ENCODE measurements around the gene PRX. TPM values are rescaled to one million over a fixed set of nuclear protein-coding genes. Genes with fewer than 3 reads are reported as not detected.

PRX gene
- total and polyA plus RNA-seq, 9 of the 15 experiments (the other 6 are each of a cell fraction or from before 2014, with no cell fraction given) = 0.65 to 3.5 (median 1.7) TPM; not detected in 2

DNA sequence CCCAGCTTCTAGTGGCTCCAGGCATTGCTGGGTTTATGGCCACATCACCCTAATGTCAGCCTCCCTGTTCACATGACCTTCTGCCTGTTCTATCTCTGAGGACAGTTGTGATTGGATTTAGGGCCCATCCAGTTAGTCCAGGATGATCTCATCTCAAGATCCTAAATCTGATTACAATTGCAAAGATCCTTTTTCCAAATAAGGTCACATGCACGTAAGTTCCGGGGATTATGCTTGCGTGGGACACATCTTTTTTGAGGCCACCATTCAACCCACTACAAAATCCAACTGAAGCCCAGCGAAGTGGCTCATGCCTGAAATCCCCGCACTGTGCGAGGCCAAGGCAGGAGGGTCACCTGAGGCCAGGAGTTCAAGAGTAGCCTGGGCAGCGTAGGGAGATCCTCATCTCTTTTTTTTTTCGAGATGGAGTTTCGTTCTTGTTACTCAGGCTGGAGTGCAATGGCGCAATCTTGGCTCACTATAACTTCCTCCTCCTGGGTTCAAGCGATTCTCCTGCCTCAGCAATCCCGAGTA lies 52.4 kb downstream of the PRX start (continued):
- 0 out of 4 replicates have a peak, but pooled peaks of 1 of the 2 experiments have one; percentile 14 for TF ChIP-seq NRF1 (conservative IDR thresholded peaks at IDR 0.05 in 1 of 2, IDR thresholded peaks at IDR 0.05 in 1 of 2)
- peak; percentile 76 for TF ChIP-seq ATF7 (IDR thresholded peaks at IDR 0.05)
- no peak for TF ChIP-seq SIX5 (IDR thresholded peaks at IDR 0.05; ENCODE audit: borderline replicate concordance in 1 of 2, insufficient read depth in 1 of 2, low read depth in 1 of 2, low read length in 2 of 2)
- TF ChIP-seq SRF (CRISPR knock-in tag; IDR thresholded peaks at IDR 0.05) = peak in 1 of 2 experiments; percentile 90; a peak in 2 of 4 replicates
- TF ChIP-seq, protein P1, sequence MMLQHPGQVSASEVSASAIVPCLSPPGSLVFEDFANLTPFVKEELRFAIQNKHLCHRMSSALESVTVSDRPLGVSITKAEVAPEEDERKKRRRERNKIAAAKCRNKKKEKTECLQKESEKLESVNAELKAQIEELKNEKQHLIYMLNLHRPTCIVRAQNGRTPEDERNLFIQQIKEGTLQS (IDR thresholded peaks at IDR 0.05) = peak; percentile 68; the same call in 1 of the 2 replicates
- TF ChIP-seq, protein P1 (CRISPR knock-in tag; conservative IDR thresholded peaks at IDR 0.05) = no peak

DNA sequence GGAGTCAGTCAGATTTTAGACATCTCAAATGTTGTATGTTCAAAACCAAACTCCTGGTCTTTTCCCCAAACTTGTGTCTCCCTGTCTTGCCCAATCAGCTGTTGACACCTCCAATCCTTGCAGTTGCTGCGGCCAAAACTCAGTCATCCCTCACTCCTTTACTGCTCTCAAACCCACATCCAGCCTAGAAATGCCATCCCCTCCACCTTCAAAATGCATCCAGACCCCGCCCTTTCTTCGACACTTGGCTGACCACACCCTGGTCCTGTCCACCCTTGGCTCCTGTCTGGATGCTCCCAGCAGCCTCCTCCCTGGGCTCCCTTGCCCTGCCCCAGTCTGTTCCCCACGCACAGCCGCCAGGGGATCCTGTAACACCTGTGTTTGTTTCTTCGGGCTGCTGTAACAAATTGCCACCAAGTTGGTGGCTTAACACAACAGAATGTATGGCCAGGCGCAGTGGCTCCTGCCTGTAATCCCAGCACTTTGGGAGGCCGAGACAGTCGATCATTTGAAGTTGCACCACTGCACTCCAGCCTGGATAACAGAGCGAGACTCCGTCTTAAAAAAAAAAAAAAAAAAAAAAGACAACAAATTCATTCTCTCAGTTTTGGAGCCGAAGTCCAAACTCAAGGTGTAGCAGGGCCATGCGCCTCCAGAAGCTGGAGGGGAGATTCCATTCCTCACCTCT lies 53.0 kb downstream of the PRX start:
- in situ Hi-C loops (cut with MboI) (no loop called here), intact Hi-C loops (cut with micrococcal nuclease) (loop anchor here (10.0 kb wide), 1 partner anchor 215 kb away; no protein-coding TSS in a partner anchor)
- TF ChIP-seq ZNF589 (CRISPR knock-in tag; IDR thresholded peaks at IDR 0.05; ENCODE audit: low read depth) = no peak; the same call in 1 of the 2 replicates
- TF ChIP-seq, protein P2, sequence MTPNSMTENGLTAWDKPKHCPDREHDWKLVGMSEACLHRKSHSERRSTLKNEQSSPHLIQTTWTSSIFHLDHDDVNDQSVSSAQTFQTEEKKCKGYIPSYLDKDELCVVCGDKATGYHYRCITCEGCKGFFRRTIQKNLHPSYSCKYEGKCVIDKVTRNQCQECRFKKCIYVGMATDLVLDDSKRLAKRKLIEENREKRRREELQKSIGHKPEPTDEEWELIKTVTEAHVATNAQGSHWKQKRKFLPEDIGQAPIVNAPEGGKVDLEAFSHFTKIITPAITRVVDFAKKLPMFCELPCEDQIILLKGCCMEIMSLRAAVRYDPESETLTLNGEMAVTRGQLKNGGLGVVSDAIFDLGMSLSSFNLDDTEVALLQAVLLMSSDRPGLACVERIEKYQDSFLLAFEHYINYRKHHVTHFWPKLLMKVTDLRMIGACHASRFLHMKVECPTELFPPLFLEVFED (CRISPR knock-in tag; conservative IDR thresholded peaks at IDR 0.05) = 0 out of 2 replicates have a peak, but pooled peaks have one; percentile 8
- Histone ChIP-seq H4K20me1 (replicated peaks; ENCODE audit: control insufficient read depth, insufficient read depth, low read length) (peaks cover 7% of the 10 kb centered on the region; the same call in 1 of the 2 replicates), H3K9me1 (ENCODE audit: control insufficient read depth, insufficient read depth, low read length) (no peaks in the 10 kb centered on the region), H3K9ac (ENCODE audit: insufficient read depth in 1 of 2, low read depth in 2 of 2, low read length in 2 of 2) (peak overlapping the region in 1 of 2 experiments; percentile 78; a peak in 1 of 4 replicates), H3K27ac (ENCODE audit: extremely low read depth, low read depth, low read length) (no peak overlapping the region), H3K4me1 (replicated peaks in 1 of 2; ENCODE audit: control insufficient read depth in 2 of 2, insufficient read depth in 2 of 2, low read length in 2 of 2) (peaks cover 20 to 22% of the 10 kb centered on the region in 2 experiments; a peak in 4 of 5 replicates), H3K4me2 (ENCODE audit: insufficient read depth, low read length) (no peak overlapping the region), H2AFZ (ENCODE audit: low read depth, low read length) (no peak overlapping the region), H3K4me3 (no peak overlapping the region), H3K79me2 (ENCODE audit: control insufficient read depth, insufficient read depth, low read length) (peaks cover 6% of the 10 kb centered on the region; the same call in 2 of the 3 replicates), H3K36me3 (ENCODE audit: control insufficient read depth, insufficient read depth, low read length) (no peaks in the 10 kb centered on the region; the same call in 1 of the 3 replicates), H3K9me3 (replicated peaks; ENCODE audit: control insufficient read depth, insufficient read depth, low read depth, low read length) (no peaks in the 10 kb centered on the region), H3K27me3 (ENCODE audit: control insufficient read depth in 2 of 2, insufficient read depth in 2 of 2, low read length in 2 of 2) (no peaks in the 10 kb centered on the region)
- peak; percentile 34; the same call in 1 of the 3 replicates for ATAC-seq
- no peak for DNase-seq (ENCODE audit: extremely low read depth in 1 of 4, low spot score in 3 of 4)
- CTCF ChIA-PET (ENCODE audit: low intra/inter-chr PET ratio) = no interaction called here
- POLR2A ChIA-PET = interaction anchor here (0.6 kb wide), 1 partner anchor 14 kb away, joined by 3 read pairs; no protein-coding TSS in a partner anchor
- no peak for FAIRE-seq
- 74% methylated on average over 12 of the region's 13 CpGs for WGBS (ENCODE audit: insufficient coverage, low coverage, missing lambda C conversion rate)
- no TSS peak for BruUV-seq (replicated peaks)
